BE2C (cell line): ENCODE data around the gene CREB5. TPM values are rescaled to one million over a fixed set of nuclear protein-coding genes. Genes with fewer than 3 reads are reported as not detected.

Experiments
- DNase-seq: peaks from one replicate; pipeline ENCODE4 v3.0.0-alpha.2; 2020
- H3K27me3 ChIP-seq: fragments of 250-450 bp; sonication (Bioruptor Pico); 2 replicates; pipeline ENCODE4 v1.5.1; 2020; ENCODE audit warnings: mild to moderate bottlenecking
- H3K36me3 ChIP-seq: fragments of 250-450 bp; sonication (Bioruptor Pico); 2 replicates; pipeline ENCODE4 v1.5.1; 2020; ENCODE audit warnings: mild to moderate bottlenecking
- H3K4me1 ChIP-seq: fragments of 250-450 bp; sonication (Bioruptor Pico); 2 replicates; pipeline ENCODE4 v1.5.1; 2020
- H3K4me3 ChIP-seq: 2 replicates; pipeline ENCODE4 v1.5.1; 2011; ENCODE audit warnings: low read depth, low read length
- H3K9me3 ChIP-seq: fragments of 250-450 bp; sonication (Bioruptor Pico); 2 replicates; pipeline ENCODE4 v1.5.1; 2020
- CTCF ChIP-seq: IDR thresholded peaks from 2 replicates; pipeline ENCODE4 v1.5.1; 2012; ENCODE audit warnings: mild to moderate bottlenecking, low read depth, low read length
- polyA plus RNA-seq: library from polyadenylated mRNA; unstranded; fragments of >200 nt; gene quantifications from one replicate; pipeline ENCODE4 v1.2.1, GENCODE V29; 2012; ENCODE audit warnings: low read depth, missing spikeins; ENCODE audit not compliant: insufficient read length, insufficient read depth

CREB5 gene
- 5.6 TPM for polyA plus RNA-seq

GRCh38 chr7:28411876-28412662 lies at the start of gene CREB5:
Gene CREB5, plus strand, starts transcription at chr7:28412518. Its CDS starts 397 bp downstream, at chr7:28412915.
- H3K4me3 ChIP-seq = no peak within 1 kb of the TSS
- no peaks in the 10 kb centered on the region for H3K36me3 ChIP-seq
- DNase-seq = no peak
- peaks cover 4% of the 10 kb centered on the region; the same call in 1 of the 2 replicates for H3K4me1 ChIP-seq
- peaks cover 50% of the 10 kb centered on the region for H3K27me3 ChIP-seq
- TF ChIP-seq CTCF = peak; percentile 41
- no peaks in the 10 kb centered on the region for H3K9me3 ChIP-seq

- TF ChIP-seq CTCF = no peak
- H3K36me3 ChIP-seq = no peaks in the 10 kb centered on the region
- H3K9me3 ChIP-seq = no peaks in the 10 kb centered on the region
- H3K27me3 ChIP-seq = no peaks in the 10 kb centered on the region
- no peak overlapping the region for H3K4me3 ChIP-seq
- no peak for DNase-seq
- no peaks in the 10 kb centered on the region; the same call in 1 of the 2 replicates for H3K4me1 ChIP-seq
Measured at GRCh38 chr7:28362812-28363211, 49.5 kb upstream of the CREB5 start.

- Histone ChIP-seq H3K36me3 (no peaks in the 10 kb centered on the region), H3K4me1 (no peaks in the 10 kb centered on the region; the same call in 1 of the 2 replicates), H3K27me3 (no peaks in the 10 kb centered on the region), H3K4me3 (no peak overlapping the region), H3K9me3 (no peaks in the 10 kb centered on the region)
- no peak for DNase-seq
- peak; percentile 56 for TF ChIP-seq CTCF
Measured at GRCh38 chr7:28364082-28364481, 48.2 kb upstream of the CREB5 start.

- no peak overlapping the region for H3K4me3 ChIP-seq
- peaks cover 11% of the 10 kb centered on the region for H3K4me1 ChIP-seq
- no peaks in the 10 kb centered on the region for H3K27me3 ChIP-seq
- no peak for TF ChIP-seq CTCF
- H3K36me3 ChIP-seq = no peaks in the 10 kb centered on the region
- H3K9me3 ChIP-seq = no peaks in the 10 kb centered on the region
- peak; percentile 47 for DNase-seq
Measured at GRCh38 chr7:28369523-28369922, 42.8 kb upstream of the CREB5 start.

GRCh38 chr7:28371846-28372245 lies 40.5 kb upstream of the CREB5 start:
- Histone ChIP-seq H3K9me3 (no peaks in the 10 kb centered on the region), H3K4me1 (peaks cover 11% of the 10 kb centered on the region), H3K36me3 (no peaks in the 10 kb centered on the region), H3K4me3 (no peak overlapping the region), H3K27me3 (no peaks in the 10 kb centered on the region)
- no peak for DNase-seq
- TF ChIP-seq CTCF = no peak

GRCh38 chr7:28373990-28374389 lies 38.3 kb upstream of the CREB5 start:
- Histone ChIP-seq H3K36me3 (no peaks in the 10 kb centered on the region), H3K9me3 (no peaks in the 10 kb centered on the region), H3K4me1 (peaks cover 14% of the 10 kb centered on the region), H3K4me3 (no peak overlapping the region), H3K27me3 (no peaks in the 10 kb centered on the region)
- no peak for DNase-seq
- TF ChIP-seq CTCF = no peak
